K562 (cell line): ENCODE results near the gene WDR83. TPM values are rescaled to one million over a fixed set of nuclear protein-coding genes. Genes with fewer than 3 reads are reported as not detected.
A peak's percentile ranks its signal among the peaks of the same experiment; 100 is the strongest.

ENCODE experiments used
- ADNP ChIP-seq: fragments of 200-800 bp; sonication (Bioruptor generic); IDR thresholded peaks from 2 replicates; pipeline ENCODE4 v1.6.1; 2016; ENCODE audit warnings: missing genetic modification characterization, missing compliant biosample characterization
- EP400 ChIP-seq: fragments of 450-650 bp; IDR thresholded peaks from 2 replicates; pipeline ENCODE4 v1.6.1; 2017; ENCODE audit warnings: antibody characterized with exemption, mild to moderate bottlenecking, moderate library complexity
- FOXA1 ChIP-seq: fragments of 450-650 bp; IDR thresholded peaks from 2 replicates; pipeline ENCODE4 v1.6.1; 2016; ENCODE audit warnings: mild to moderate bottlenecking, borderline replicate concordance
- HDAC8 ChIP-seq: fragments of 450-650 bp; IDR thresholded peaks from 2 replicates; pipeline ENCODE4 v1.6.1; 2016; ENCODE audit warnings: mild to moderate bottlenecking, missing genetic modification characterization, moderate library complexity, missing compliant biosample characterization
- NBN ChIP-seq: fragments of 450-650 bp; IDR thresholded peaks from 2 replicates; pipeline ENCODE4 v1.6.1; 2016; ENCODE audit warnings: low read depth, mild to moderate bottlenecking
- NCOA2 ChIP-seq, 2 experiments: fragments of 450-650 bp; IDR thresholded peaks; 2 replicates each; pipeline ENCODE4 v1.6.1; 2018; ENCODE audit warnings: mild to moderate bottlenecking in 2 of 2, moderate library complexity in 1 of 2; ENCODE audit not compliant: partially characterized antibody in 2 of 2
- PHB2 ChIP-seq: fragments of 450-650 bp; IDR thresholded peaks from 2 replicates; pipeline ENCODE4 v1.6.1; 2017; ENCODE audit warnings: low read depth
- POLR2G ChIP-seq: fragments of 200-400 bp; formaldehyde crosslinking; IDR thresholded peaks from 2 replicates; pipeline ENCODE4 v1.6.1; 2017; ENCODE audit warnings: low read depth, mild to moderate bottlenecking, antibody characterized with exemption, low read length, moderate library complexity
- RFX5 ChIP-seq: IDR thresholded peaks from 2 replicates; pipeline ENCODE4 v1.6.1; 2011; ENCODE audit warnings: low read depth, mild to moderate bottlenecking, improper control_type of control experiment, low read length
- SRSF7 ChIP-seq: fragments of 200-400 bp; formaldehyde crosslinking; optimal IDR thresholded peaks from 2 replicates; pipeline ENCODE3; 2017; ENCODE audit warnings: mild to moderate bottlenecking, low read depth, low read length
- STAT5B ChIP-seq: fragments of 250-450 bp; sonication (Bioruptor Pico); IDR thresholded peaks from 2 replicates; pipeline ENCODE4 v1.8.0; 2021; ENCODE audit warnings: mild to moderate bottlenecking, inconsistent platforms
- TRIM24 ChIP-seq, 2 experiments: fragments of 450-650 bp; IDR thresholded peaks; 2 replicates each; pipeline ENCODE4 v1.6.1; 2016
- ZNF124 ChIP-seq: sonication (generic); formaldehyde crosslinking; IDR thresholded peaks from 2 replicates; pipeline ENCODE4 v1.8.1; 2022; ENCODE audit warnings: missing genetic modification reagents
- ZNF140 ChIP-seq: fragments of 250-450 bp; sonication (Bioruptor Pico); IDR thresholded peaks from 2 replicates; pipeline ENCODE4 v1.8.0; 2021; ENCODE audit warnings: moderate library complexity, mild to moderate bottlenecking, inconsistent platforms
- ZNF232 ChIP-seq: sonication (generic); formaldehyde crosslinking; IDR thresholded peaks from 2 replicates; pipeline ENCODE4 v1.8.0; 2022; ENCODE audit warnings: mild to moderate bottlenecking, missing genetic modification reagents
- ZNF324 ChIP-seq: fragments of 250-450 bp; sonication (Bioruptor Pico); IDR thresholded peaks from 2 replicates; pipeline ENCODE4 v1.4.0; 2020; ENCODE audit warnings: mild to moderate bottlenecking
- ZNF507 ChIP-seq: conservative IDR thresholded peaks from 2 replicates; pipeline ENCODE4 v1.6.1; 2017; ENCODE audit warnings: missing genetic modification characterization, missing compliant biosample characterization
- ZNF785 ChIP-seq: fragments of 250-450 bp; sonication (Bioruptor Pico); IDR thresholded peaks from 2 replicates; pipeline ENCODE4 v1.4.0; 2020; ENCODE audit warnings: mild to moderate bottlenecking
- polyA plus RNA-seq, 8 experiments: library from polyadenylated mRNA; depleted of rRNA in 4 of 8; stranded (reverse) in 5 of 8; unstranded in 3 of 8; fragments of >200 nt; fragmentation: Nextera tagmentation in 2 of 8; fragmentation: Illumina TruSeq in 1 of 8; extraction: Ambion mirVana in 2 of 8; extraction: Trizol in 1 of 8; gene quantifications; 2 replicates each; pipeline versions ENCODE4 v1.2.1 to v1.2.3, GENCODE V29; 2011 to 2014; ENCODE audit warnings: inconsistent platforms in 1 of 8, missing spikeins in 1 of 8
- total RNA-seq, 7 experiments: library from RNA; depleted of rRNA in 6 of 7; stranded (reverse); fragments of >200 nt in 6 of 7; fragmentation: Illumina TruSeq in 2 of 7; extraction: Trizol in 2 of 7; gene quantifications; 2 replicates each; pipeline versions ENCODE4 v1.2.1 to v1.2.3, GENCODE V29; 2011 to 2021; ENCODE audit warnings: low replicate concordance in 1 of 7
- TF ChIP-seq, protein P1 (sequence below): sonication (generic); formaldehyde crosslinking; IDR thresholded peaks from 2 replicates; pipeline ENCODE4 v1.8.0; 2022; ENCODE audit warnings: missing genetic modification reagents, mild to moderate bottlenecking, moderate library complexity, borderline replicate concordance
- TF ChIP-seq, protein P2 (sequence below): sonication (generic); formaldehyde crosslinking; IDR thresholded peaks from 2 replicates; pipeline ENCODE4 v1.8.0; 2022; ENCODE audit warnings: mild to moderate bottlenecking, low read depth, missing genetic modification reagents
- TF ChIP-seq, protein P3 (sequence below), 3 experiments: fragments of 200-800 bp in 1 of 3; sonication (Bioruptor generic) in 1 of 3; sonication (generic) in 1 of 3; formaldehyde crosslinking in 1 of 3; IDR thresholded peaks; 2 replicates each; pipeline versions ENCODE4 v1.6.1 to v1.8.0; 2016 to 2022; ENCODE audit warnings: mild to moderate bottlenecking in 2 of 3, missing compliant biosample characterization in 2 of 3, missing genetic modification characterization in 2 of 3, missing genetic modification reagents in 1 of 3
- TF ChIP-seq, protein P4 (sequence below): fragments of 150-350 bp; IDR thresholded peaks from 2 replicates; pipeline ENCODE4 v1.6.1; 2014; ENCODE audit warnings: low read depth, mild to moderate bottlenecking, low read length, borderline replicate concordance

Gene WDR83
- total and polyA plus RNA-seq, 9 of the 15 experiments (the other 6 are each of a cell fraction or from before 2014, with no cell fraction given): 0.52 to 21.3 (median 4.2) TPM

DNA sequence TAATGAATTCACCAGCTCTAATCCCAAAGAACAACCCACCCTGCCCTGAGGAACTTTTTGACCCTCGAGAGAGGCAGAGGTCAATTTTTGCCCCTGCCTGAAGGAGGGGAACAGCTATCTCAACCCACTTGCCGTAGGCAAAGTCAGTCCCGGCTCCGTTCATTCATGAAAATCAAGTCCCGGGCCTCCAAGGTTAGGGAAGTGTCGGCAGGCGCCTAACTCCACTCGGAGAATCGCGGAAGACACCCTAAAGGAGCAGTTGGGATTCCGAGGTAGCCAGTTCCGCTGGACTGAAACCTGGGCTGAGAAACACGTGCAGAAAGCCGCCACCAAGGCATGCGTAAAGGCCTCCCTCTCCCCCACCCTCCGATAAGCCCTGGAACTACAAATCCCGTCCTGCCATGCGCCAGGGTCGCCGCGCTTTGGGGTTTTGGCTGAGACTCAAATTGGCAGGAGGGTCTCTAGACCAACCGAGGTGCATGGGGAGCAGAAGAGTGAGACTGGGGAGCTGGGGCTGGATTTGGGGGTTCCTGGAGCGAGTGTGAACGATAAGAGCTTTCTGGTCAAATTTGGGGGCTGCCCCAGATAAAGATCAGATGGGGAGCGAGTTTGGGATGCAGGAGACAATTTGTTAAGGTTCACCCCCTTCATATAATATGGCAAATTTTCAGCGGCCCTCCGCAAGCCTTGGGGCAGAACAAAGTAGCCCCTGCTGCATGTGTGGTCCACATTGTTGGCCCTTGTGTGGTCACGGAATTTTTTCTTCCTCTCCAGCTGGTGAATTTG is 57.2 kb downstream of the WDR83 start, which contains the start of gene TNPO2 (continued):
- TF ChIP-seq, protein P1, sequence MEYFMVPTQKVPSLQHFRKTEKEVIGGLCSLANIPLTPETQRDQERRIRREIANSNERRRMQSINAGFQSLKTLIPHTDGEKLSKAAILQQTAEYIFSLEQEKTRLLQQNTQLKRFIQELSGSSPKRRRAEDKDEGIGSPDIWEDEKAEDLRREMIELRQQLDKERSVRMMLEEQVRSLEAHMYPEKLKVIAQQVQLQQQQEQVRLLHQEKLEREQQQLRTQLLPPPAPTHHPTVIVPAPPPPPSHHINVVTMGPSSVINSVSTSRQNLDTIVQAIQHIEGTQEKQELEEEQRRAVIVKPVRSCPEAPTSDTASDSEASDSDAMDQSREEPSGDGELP: no peak; the same call in 1 of the 2 replicates
- TF ChIP-seq ADNP (tag): no peak
- TF ChIP-seq, protein P2, sequence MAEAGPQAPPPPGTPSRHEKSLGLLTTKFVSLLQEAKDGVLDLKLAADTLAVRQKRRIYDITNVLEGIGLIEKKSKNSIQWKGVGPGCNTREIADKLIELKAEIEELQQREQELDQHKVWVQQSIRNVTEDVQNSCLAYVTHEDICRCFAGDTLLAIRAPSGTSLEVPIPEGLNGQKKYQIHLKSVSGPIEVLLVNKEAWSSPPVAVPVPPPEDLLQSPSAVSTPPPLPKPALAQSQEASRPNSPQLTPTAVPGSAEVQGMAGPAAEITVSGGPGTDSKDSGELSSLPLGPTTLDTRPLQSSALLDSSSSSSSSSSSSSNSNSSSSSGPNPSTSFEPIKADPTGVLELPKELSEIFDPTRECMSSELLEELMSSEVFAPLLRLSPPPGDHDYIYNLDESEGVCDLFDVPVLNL (CRISPR knock-in tag): peak; percentile 30; the same call in 1 of the 2 replicates
- TF ChIP-seq TRIM24 (IDR thresholded peaks at IDR 0.05): no peak
- no peak for TF ChIP-seq ZNF785
- peak; percentile 74 for TF ChIP-seq POLR2G
- TF ChIP-seq, protein P3, sequence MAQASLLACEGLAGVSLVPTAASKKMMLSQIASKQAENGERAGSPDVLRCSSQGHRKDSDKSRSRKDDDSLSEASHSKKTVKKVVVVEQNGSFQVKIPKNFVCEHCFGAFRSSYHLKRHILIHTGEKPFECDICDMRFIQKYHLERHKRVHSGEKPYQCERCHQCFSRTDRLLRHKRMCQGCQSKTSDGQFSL (CRISPR knock-in tag; IDR thresholded peaks at IDR 0.05): peak; percentile 87
- TF ChIP-seq, protein P3 (tag; IDR thresholded peaks at IDR 0.05): no peak; a peak in 1 of 4 replicates
- no peak for TF ChIP-seq FOXA1
- no peak for TF ChIP-seq STAT5B (CRISPR knock-in tag)
- no peak for TF ChIP-seq ZNF124 (CRISPR knock-in tag)
- TF ChIP-seq ZNF140 (CRISPR knock-in tag): no peak
- no peak for TF ChIP-seq ZNF324
- no peak for TF ChIP-seq PHB2
- peak; percentile 60; the same call in 1 of the 2 replicates for TF ChIP-seq ZNF232
- TF ChIP-seq EP400: peak; percentile 93
- no peak for TF ChIP-seq HDAC8 (tag)
- no peak for TF ChIP-seq RFX5
- TF ChIP-seq ZNF507 (tag): no peak
- no peak for TF ChIP-seq SRSF7
- no peak for TF ChIP-seq NCOA2 (IDR thresholded peaks at IDR 0.05; ENCODE audit: partially characterized antibody in 2 of 2)
- TF ChIP-seq, protein P4, sequence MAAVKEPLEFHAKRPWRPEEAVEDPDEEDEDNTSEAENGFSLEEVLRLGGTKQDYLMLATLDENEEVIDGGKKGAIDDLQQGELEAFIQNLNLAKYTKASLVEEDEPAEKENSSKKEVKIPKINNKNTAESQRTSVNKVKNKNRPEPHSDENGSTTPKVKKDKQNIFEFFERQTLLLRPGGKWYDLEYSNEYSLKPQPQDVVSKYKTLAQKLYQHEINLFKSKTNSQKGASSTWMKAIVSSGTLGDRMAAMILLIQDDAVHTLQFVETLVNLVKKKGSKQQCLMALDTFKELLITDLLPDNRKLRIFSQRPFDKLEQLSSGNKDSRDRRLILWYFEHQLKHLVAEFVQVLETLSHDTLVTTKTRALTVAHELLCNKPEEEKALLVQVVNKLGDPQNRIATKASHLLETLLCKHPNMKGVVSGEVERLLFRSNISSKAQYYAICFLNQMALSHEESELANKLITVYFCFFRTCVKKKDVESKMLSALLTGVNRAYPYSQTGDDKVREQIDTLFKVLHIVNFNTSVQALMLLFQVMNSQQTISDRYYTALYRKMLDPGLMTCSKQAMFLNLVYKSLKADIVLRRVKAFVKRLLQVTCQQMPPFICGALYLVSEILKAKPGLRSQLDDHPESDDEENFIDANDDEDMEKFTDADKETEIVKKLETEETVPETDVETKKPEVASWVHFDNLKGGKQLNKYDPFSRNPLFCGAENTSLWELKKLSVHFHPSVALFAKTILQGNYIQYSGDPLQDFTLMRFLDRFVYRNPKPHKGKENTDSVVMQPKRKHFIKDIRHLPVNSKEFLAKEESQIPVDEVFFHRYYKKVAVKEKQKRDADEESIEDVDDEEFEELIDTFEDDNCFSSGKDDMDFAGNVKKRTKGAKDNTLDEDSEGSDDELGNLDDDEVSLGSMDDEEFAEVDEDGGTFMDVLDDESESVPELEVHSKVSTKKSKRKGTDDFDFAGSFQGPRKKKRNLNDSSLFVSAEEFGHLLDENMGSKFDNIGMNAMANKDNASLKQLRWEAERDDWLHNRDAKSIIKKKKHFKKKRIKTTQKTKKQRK: no peak
- TF ChIP-seq NBN: no peak
